Pons (tissue), 1 donor: Measurements from ENCODE around the gene LEP.

Experiments used
- DNase-seq: peaks from one replicate; pipeline ENCODE4 v3.0.0-alpha.2; 2016; ENCODE audit warnings: low spot score

LEP gene

GRCh38 chr7:128247108-128247507 lies 6.0 kb downstream of the LEP start:
- no peak for DNase-seq

GRCh38 chr7:128247640-128248194 lies 6.6 kb downstream of the LEP start:
- no peak for DNase-seq

- no peak for DNase-seq
These were observed 10.3 kb downstream of the LEP start for GRCh38 chr7:128251337-128251736.

GRCh38 chr7:128253701-128254100 lies 12.6 kb downstream of the LEP start:
- no peak for DNase-seq

- DNase-seq, result no peak
These were observed 13.4 kb downstream of the LEP start for GRCh38 chr7:128254470-128254869.

- no peak for DNase-seq
These were observed 14.2 kb downstream of the LEP start for GRCh38 chr7:128255271-128255670.

GRCh38 chr7:128257458-128257857 lies 16.4 kb downstream of the LEP start:
- DNase-seq, result no peak

GRCh38 chr7:128259131-128260061 lies 18.3 kb downstream of the LEP start:
- no peak for DNase-seq

- no peak for DNase-seq
These were observed 19.2 kb downstream of the LEP start for GRCh38 chr7:128260069-128260795.

- DNase-seq, result no peak
These were observed 21.4 kb downstream of the LEP start for GRCh38 chr7:128262273-128263028.

GRCh38 chr7:128263420-128263819 lies 22.3 kb downstream of the LEP start:
- DNase-seq, result no peak

GRCh38 chr7:128264477-128264876 lies 23.4 kb downstream of the LEP start:
- DNase-seq, result no peak

- DNase-seq, result no peak
These were observed 24.3 kb downstream of the LEP start for GRCh38 chr7:128265156-128265905.

- no peak for DNase-seq
These were observed 24.8 kb downstream of the LEP start for GRCh38 chr7:128265906-128266300.

- no peak for DNase-seq
These were observed 25.4 kb downstream of the LEP start for GRCh38 chr7:128266529-128266882.

GRCh38 chr7:128266883-128267594 lies 26.0 kb downstream of the LEP start:
- DNase-seq, result peak; percentile 24

- DNase-seq, result no peak
These were observed 26.5 kb downstream of the LEP start for GRCh38 chr7:128267595-128267924.

- no peak for DNase-seq
These were observed 27.2 kb downstream of the LEP start for GRCh38 chr7:128268233-128268632.

- DNase-seq, result no peak
These were observed 29.8 kb downstream of the LEP start for GRCh38 chr7:128270826-128271272.

GRCh38 chr7:128271471-128271941 lies 30.4 kb downstream of the LEP start:
- no peak for DNase-seq
